K562 (cell line): ENCODE results near the gene DPAGT1. TPM values are rescaled to one million over a fixed set of nuclear protein-coding genes. Genes with fewer than 3 reads are reported as not detected.

Experiments used
- ATAC-seq: fragments of 200-7000 bp; cut with Tn5 transposase; 3 replicates; pipeline ENCODE4 v1.9.1; 2020; ENCODE audit warnings: moderate library complexity
- BruUV-seq: library from RNA; stranded (reverse); fragments of 400-500 nt; replicated peaks from 2 replicates; lab custom pipeline; 2021; lab: Mats Ljungman, UMichigan
- CTCF ChIA-PET: fragments of 300-600 bp; formaldehyde crosslinking; extraction: SDS; loops from one replicate; lab custom pipeline; 2021; ENCODE audit warnings: low intra/inter-chr PET ratio; lab: Yijun Ruan, JAX
- POLR2A ChIA-PET: fragments of 300-600, 350-650 bp; sonication (Branson Sonifier 250); formaldehyde crosslinking; extraction: SDS; loops from one replicate; lab custom pipeline; 2021; ENCODE audit warnings: antibody characterized with exemption, inconsistent platforms; lab: Yijun Ruan, JAX
- DNase-seq, 4 experiments: peaks; one replicate each; pipeline versions ENCODE4 v3.0.0 to v3.0.0-alpha.2; 2011 to 2018; ENCODE audit warnings: low spot score in 3 of 4, mixed read lengths in 3 of 4; ENCODE audit errors: extremely low read depth in 1 of 4
- FAIRE-seq: peaks from 2 replicates; lab custom pipeline; 2011; peaks lifted over from hg19 to GRCh38; lab: Jason Lieb, UNC
- H2AFZ ChIP-seq: 2 replicates; pipeline ENCODE4 v1.6.0; 2011; ENCODE audit warnings: low read depth, low read length, control low read depth, inconsistent platforms
- H3K27ac ChIP-seq: fragments of 200-600 bp; 3 replicates; pipeline ENCODE4 v1.8.0; 2011; ENCODE audit warnings: low read depth, mild to moderate bottlenecking, control low read depth, inconsistent platforms, low read length, moderate library complexity, mixed read lengths; ENCODE audit errors: extremely low read depth
- H3K27me3 ChIP-seq, 2 experiments: fragments of 300-600 bp in 1 of 2; 2 replicates in 1 of 2; 3 replicates in 1 of 2; pipeline versions ENCODE4 v1.6.0 to v1.8.0; 2011; ENCODE audit warnings: inconsistent platforms in 2 of 2, low read length in 2 of 2, mild to moderate bottlenecking in 1 of 2, mixed read lengths in 1 of 2, moderate library complexity in 1 of 2; ENCODE audit not compliant: control insufficient read depth in 2 of 2, insufficient read depth in 2 of 2
- H3K36me3 ChIP-seq: fragments of 300-600 bp; 3 replicates; pipeline ENCODE4 v1.8.0; 2011; ENCODE audit warnings: mild to moderate bottlenecking, low read length, inconsistent platforms; ENCODE audit not compliant: control insufficient read depth, insufficient read depth
- H3K4me1 ChIP-seq, 2 experiments: fragments of 200-600 bp in 1 of 2; replicated peaks in 1 of 2; 2 replicates in 1 of 2; 3 replicates in 1 of 2; pipeline versions ENCODE4 v1.5.1 to v1.8.0; 2011; ENCODE audit warnings: inconsistent platforms in 2 of 2, low read length in 2 of 2, mild to moderate bottlenecking in 1 of 2, mixed read lengths in 1 of 2, moderate library complexity in 1 of 2; ENCODE audit not compliant: control insufficient read depth in 2 of 2, insufficient read depth in 2 of 2
- H3K4me2 ChIP-seq: 2 replicates; pipeline ENCODE4 v1.6.1; 2011; ENCODE audit warnings: low read length, control low read depth, inconsistent platforms, mixed read lengths; ENCODE audit not compliant: insufficient read depth
- H3K4me3 ChIP-seq: fragments of 200-600 bp; sonication (generic), shearing (Covaris generic); 2 replicates; pipeline ENCODE4 v1.5.1; 2016; ENCODE audit warnings: control low read depth, inconsistent platforms
- H3K79me2 ChIP-seq: fragments of 200-600 bp; 3 replicates; pipeline ENCODE4 v1.8.0; 2011; ENCODE audit warnings: low read length, inconsistent platforms; ENCODE audit not compliant: control insufficient read depth, insufficient read depth
- H3K9ac ChIP-seq, 2 experiments: 2 replicates each; pipeline versions ENCODE4 v1.6.0 to v1.6.1; 2011; ENCODE audit warnings: low read depth in 2 of 2, low read length in 2 of 2, control low read depth in 1 of 2, inconsistent platforms in 1 of 2, mild to moderate bottlenecking in 1 of 2, mixed read lengths in 1 of 2; ENCODE audit not compliant: insufficient read depth in 1 of 2
- H3K9me1 ChIP-seq: one replicate; pipeline ENCODE4 v1.6.0; 2011; ENCODE audit warnings: inconsistent platforms, mild to moderate bottlenecking, low read length, moderate library complexity; ENCODE audit not compliant: control insufficient read depth, insufficient read depth
- H3K9me3 ChIP-seq: replicated peaks from 2 replicates; pipeline ENCODE4 v1.5.1; 2011; ENCODE audit warnings: low read depth, low read length, inconsistent platforms; ENCODE audit not compliant: control insufficient read depth, insufficient read depth
- H4K20me1 ChIP-seq: replicated peaks from 2 replicates; pipeline ENCODE4 v1.6.1; 2011; ENCODE audit warnings: low read length, inconsistent platforms, mixed read lengths; ENCODE audit not compliant: control insufficient read depth, insufficient read depth
- CCAR2 ChIP-seq: fragments of 200-400 bp; formaldehyde crosslinking; IDR thresholded peaks from 2 replicates; pipeline ENCODE4 v1.6.1; 2017; ENCODE audit warnings: mild to moderate bottlenecking, low read depth, low read length
- KDM1A ChIP-seq, 2 experiments: fragments of 450-650 bp; IDR thresholded peaks; 2 replicates each; pipeline ENCODE4 v1.6.1; 2016; ENCODE audit warnings: mild to moderate bottlenecking in 2 of 2
- L3MBTL2 ChIP-seq: fragments of 450-650 bp; IDR thresholded peaks from 2 replicates; pipeline ENCODE4 v1.6.1; 2016; ENCODE audit warnings: mild to moderate bottlenecking, moderate library complexity
- NCOA6 ChIP-seq: fragments of 450-650 bp; IDR thresholded peaks from 2 replicates; pipeline ENCODE4 v1.6.1; 2017; ENCODE audit warnings: mild to moderate bottlenecking
- OTX1 ChIP-seq: fragments of 450-650 bp; formaldehyde crosslinking; IDR thresholded peaks from 2 replicates; pipeline ENCODE4 v1.4.0; 2022; ENCODE audit warnings: mild to moderate bottlenecking
- TRIM24 ChIP-seq, 2 experiments: fragments of 450-650 bp; IDR thresholded peaks; 2 replicates each; pipeline ENCODE4 v1.6.1; 2016
- ZNF324 ChIP-seq: fragments of 250-450 bp; sonication (Bioruptor Pico); IDR thresholded peaks from 2 replicates; pipeline ENCODE4 v1.4.0; 2020; ENCODE audit warnings: mild to moderate bottlenecking
- ZSCAN32 ChIP-seq: fragments of 450-650 bp; formaldehyde crosslinking; IDR thresholded peaks from 2 replicates; pipeline ENCODE4 v1.4.0; 2020; ENCODE audit warnings: mild to moderate bottlenecking, moderate library complexity
- WGBS: fragments of 100-300 bp; shearing (Covaris generic); methylation state at CpG from one replicate; pipeline ENCODE4 v1.1.6; 2016; ENCODE audit warnings: low coverage, mixed read lengths; ENCODE audit not compliant: insufficient coverage; ENCODE audit errors: missing lambda C conversion rate; 5-methylcytosine and 5-hydroxymethylcytosine counted together
- in situ Hi-C: fragments of 300-500 bp; cut with MboI; formaldehyde crosslinking; loops from 4 replicates; pipeline ENCODE4 v1.15.0; 2018; ENCODE audit warnings: inconsistent platforms, mixed read lengths
- intact Hi-C: fragments of 100-400 bp; cut with micrococcal nuclease; formaldehyde crosslinking; loops from 2 replicates; pipeline ENCODE4 v1.14.2; 2022
- polyA plus RNA-seq, 8 experiments: library from polyadenylated mRNA; depleted of rRNA in 4 of 8; stranded (reverse) in 5 of 8; unstranded in 3 of 8; fragments of >200 nt; fragmentation: Nextera tagmentation in 2 of 8; fragmentation: Illumina TruSeq in 1 of 8; extraction: Ambion mirVana in 2 of 8; extraction: Trizol in 1 of 8; gene quantifications; 2 replicates each; pipeline versions ENCODE4 v1.2.1 to v1.2.3, GENCODE V29; 2011 to 2014; ENCODE audit warnings: inconsistent platforms in 1 of 8, missing spikeins in 1 of 8
- total RNA-seq, 7 experiments: library from RNA; depleted of rRNA in 6 of 7; stranded (reverse); fragments of >200 nt in 6 of 7; fragmentation: Illumina TruSeq in 2 of 7; extraction: Trizol in 2 of 7; gene quantifications; 2 replicates each; pipeline versions ENCODE4 v1.2.1 to v1.2.3, GENCODE V29; 2011 to 2021; ENCODE audit warnings: low replicate concordance in 1 of 7
- TF ChIP-seq, protein P1 (sequence below): fragments of 450-650 bp; IDR thresholded peaks from 2 replicates; pipeline ENCODE4 v1.6.1; 2016; ENCODE audit warnings: low read depth
- TF ChIP-seq, protein P2 (sequence below): fragments of 250-450 bp; sonication (Bioruptor Pico); IDR thresholded peaks from 2 replicates; pipeline ENCODE4 v1.8.0; 2021; ENCODE audit warnings: mild to moderate bottlenecking, moderate library complexity
- TF ChIP-seq, protein P3 (sequence below): sonication (generic); formaldehyde crosslinking; IDR thresholded peaks from 2 replicates; pipeline ENCODE4 v1.8.0; 2022; ENCODE audit warnings: mild to moderate bottlenecking, missing genetic modification reagents, borderline replicate concordance

Gene DPAGT1
- total and polyA plus RNA-seq, 9 of the 15 experiments (the other 6 are each of a cell fraction or from before 2014, with no cell fraction given), result 29.9 to 135 (median 85.0) TPM

DNA sequence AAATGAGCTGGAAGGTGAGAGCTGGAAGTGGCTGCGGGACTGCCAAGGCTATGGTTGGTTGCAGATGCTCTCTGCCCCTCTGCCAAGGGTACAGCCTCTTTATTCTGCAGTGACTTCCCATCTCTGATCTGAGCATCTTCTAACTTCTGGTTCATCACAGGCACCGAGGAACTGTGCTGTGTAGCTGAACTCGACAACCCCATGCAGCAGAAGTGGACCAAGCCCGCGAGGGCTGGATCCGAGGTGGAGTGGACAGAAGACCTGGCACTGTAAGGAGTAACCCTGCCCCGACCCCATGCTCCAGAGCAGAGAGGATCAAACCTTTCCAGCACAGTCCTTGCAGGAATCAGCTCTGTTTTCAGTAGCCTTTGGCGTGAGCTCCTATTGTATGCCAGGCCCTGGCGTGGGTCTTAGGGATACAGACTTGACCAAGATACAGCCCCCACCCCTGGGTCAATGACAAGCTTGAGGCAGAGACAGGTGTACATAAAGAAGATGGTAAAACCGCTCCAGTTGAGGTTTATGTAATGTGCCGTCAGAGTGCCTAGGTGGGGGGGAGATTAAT lies 9.8 kb upstream of the DPAGT1 start:
- Histone ChIP-seq H3K27ac (no peak overlapping the region; the same call in 2 of the 3 replicates), H3K9me3 (no peaks in the 10 kb centered on the region), H3K4me1 (peaks cover 25 to 29% of the 10 kb centered on the region in 2 experiments), H3K36me3 (peaks cover 75% of the 10 kb centered on the region), H3K9me1 (no peaks in the 10 kb centered on the region), H4K20me1 (peaks cover 18% of the 10 kb centered on the region), H2AFZ (no peak overlapping the region), H3K9ac (peak overlapping the region in 1 of 2 experiments; percentile 17; a peak in 1 of 4 replicates), H3K4me3 (no peak overlapping the region), H3K27me3 (no peaks in the 10 kb centered on the region), H3K79me2 (peaks cover 37% of the 10 kb centered on the region), H3K4me2 (no peak overlapping the region)
- in situ Hi-C loops, result no loop called here
- CTCF ChIA-PET, result no interaction called here
- POLR2A ChIA-PET, result interaction anchor here (1.0 to 5.8 kb wide), 2 partner anchors 16 to 37 kb away, joined by 3 to 75 read pairs; a partner anchor contains a TSS
- intact Hi-C loops, result no loop called here
- 95% methylated on average over 11 of the region's 11 CpGs for WGBS
- DNase-seq (no peak), ATAC-seq (no peak), FAIRE-seq (no peak)
- BruUV-seq, result no TSS peak
- TF ChIP-seq, protein P1, sequence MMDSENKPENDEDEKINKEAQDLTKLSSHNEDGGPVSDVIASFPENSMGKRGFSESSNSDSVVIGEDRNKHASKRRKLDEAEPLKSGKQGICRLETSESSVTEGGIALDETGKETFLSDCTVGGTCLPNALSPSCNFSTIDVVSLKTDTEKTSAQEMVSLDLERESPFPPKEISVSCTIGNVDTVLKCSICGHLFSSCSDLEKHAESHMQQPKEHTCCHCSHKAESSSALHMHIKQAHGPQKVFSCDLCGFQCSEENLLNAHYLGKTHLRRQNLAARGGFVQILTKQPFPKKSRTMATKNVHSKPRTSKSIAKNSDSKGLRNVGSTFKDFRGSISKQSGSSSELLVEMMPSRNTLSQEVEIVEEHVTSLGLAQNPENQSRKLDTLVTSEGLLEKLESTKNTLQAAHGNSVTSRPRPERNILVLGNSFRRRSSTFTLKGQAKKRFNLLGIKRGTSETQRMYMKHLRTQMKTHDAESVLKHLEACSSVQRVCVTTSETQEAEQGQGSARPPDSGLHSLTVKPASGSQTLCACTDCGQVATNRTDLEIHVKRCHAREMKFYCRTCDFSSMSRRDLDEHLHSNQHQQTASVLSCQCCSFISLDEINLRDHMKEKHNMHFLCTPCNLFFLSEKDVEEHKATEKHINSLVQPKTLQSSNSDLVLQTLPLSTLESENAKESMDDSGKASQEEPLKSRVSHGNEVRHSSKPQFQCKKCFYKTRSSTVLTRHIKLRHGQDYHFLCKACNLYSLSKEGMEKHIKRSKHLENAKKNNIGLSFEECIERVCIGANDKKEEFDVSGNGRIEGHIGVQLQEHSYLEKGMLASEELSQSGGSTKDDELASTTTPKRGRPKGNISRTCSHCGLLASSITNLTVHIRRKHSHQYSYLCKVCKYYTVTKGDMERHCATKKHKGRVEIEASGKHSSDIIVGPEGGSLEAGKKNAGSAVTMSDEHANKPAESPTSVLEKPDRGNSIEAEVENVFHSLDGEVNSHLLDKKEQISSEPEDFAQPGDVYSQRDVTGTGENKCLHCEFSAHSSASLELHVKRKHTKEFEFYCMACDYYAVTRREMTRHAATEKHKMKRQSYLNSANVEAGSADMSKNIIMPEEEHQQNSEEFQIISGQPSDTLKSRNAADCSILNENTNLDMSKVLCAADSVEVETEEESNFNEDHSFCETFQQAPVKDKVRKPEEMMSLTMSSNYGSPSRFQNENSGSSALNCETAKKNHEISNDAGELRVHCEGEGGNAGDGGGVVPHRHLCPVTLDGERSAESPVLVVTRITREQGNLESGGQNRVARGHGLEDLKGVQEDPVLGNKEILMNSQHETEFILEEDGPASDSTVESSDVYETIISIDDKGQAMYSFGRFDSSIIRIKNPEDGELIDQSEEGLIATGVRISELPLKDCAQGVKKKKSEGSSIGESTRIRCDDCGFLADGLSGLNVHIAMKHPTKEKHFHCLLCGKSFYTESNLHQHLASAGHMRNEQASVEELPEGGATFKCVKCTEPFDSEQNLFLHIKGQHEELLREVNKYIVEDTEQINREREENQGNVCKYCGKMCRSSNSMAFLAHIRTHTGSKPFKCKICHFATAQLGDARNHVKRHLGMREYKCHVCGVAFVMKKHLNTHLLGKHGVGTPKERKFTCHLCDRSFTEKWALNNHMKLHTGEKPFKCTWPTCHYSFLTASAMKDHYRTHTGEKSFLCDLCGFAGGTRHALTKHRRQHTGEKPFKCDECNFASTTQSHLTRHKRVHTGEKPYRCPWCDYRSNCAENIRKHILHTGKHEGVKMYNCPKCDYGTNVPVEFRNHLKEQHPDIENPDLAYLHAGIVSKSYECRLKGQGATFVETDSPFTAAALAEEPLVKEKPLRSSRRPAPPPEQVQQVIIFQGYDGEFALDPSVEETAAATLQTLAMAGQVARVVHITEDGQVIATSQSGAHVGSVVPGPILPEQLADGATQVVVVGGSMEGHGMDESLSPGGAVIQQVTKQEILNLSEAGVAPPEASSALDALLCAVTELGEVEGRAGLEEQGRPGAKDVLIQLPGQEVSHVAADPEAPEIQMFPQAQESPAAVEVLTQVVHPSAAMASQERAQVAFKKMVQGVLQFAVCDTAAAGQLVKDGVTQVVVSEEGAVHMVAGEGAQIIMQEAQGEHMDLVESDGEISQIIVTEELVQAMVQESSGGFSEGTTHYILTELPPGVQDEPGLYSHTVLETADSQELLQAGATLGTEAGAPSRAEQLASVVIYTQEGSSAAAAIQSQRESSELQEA, result no peak
- TF ChIP-seq KDM1A (IDR thresholded peaks at IDR 0.05) (no peak), ZSCAN32 (no peak), TRIM24 (IDR thresholded peaks at IDR 0.05) (no peak), ZNF324 (CRISPR knock-in tag) (no peak), CCAR2 (no peak), L3MBTL2 (no peak), OTX1 (CRISPR knock-in tag) (no peak), NCOA6 (no peak)
- TF ChIP-seq, protein P2, sequence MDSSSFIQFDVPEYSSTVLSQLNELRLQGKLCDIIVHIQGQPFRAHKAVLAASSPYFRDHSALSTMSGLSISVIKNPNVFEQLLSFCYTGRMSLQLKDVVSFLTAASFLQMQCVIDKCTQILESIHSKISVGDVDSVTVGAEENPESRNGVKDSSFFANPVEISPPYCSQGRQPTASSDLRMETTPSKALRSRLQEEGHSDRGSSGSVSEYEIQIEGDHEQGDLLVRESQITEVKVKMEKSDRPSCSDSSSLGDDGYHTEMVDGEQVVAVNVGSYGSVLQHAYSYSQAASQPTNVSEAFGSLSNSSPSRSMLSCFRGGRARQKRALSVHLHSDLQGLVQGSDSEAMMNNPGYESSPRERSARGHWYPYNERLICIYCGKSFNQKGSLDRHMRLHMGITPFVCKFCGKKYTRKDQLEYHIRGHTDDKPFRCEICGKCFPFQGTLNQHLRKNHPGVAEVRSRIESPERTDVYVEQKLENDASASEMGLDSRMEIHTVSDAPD (CRISPR knock-in tag), result no peak
- TF ChIP-seq, protein P3, sequence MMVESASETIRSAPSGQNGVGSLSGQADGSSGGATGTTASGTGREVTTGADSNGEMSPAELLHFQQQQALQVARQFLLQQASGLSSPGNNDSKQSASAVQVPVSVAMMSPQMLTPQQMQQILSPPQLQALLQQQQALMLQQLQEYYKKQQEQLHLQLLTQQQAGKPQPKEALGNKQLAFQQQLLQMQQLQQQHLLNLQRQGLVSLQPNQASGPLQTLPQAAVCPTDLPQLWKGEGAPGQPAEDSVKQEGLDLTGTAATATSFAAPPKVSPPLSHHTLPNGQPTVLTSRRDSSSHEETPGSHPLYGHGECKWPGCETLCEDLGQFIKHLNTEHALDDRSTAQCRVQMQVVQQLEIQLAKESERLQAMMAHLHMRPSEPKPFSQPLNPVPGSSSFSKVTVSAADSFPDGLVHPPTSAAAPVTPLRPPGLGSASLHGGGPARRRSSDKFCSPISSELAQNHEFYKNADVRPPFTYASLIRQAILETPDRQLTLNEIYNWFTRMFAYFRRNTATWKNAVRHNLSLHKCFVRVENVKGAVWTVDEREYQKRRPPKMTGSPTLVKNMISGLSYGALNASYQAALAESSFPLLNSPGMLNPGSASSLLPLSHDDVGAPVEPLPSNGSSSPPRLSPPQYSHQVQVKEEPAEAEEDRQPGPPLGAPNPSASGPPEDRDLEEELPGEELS (CRISPR knock-in tag), result no peak
